ENCODE measurements around the gene EVPLL. TPM values are rescaled to one million over a fixed set of nuclear protein-coding genes. Genes with fewer than 3 reads are reported as not detected.

Gene EVPLL
- total and polyA plus RNA-seq, 2 donors (not counting 1 experiment from before 2014, with no cell fraction given) = not detected

GRCh38 chr17:18379246-18380146 is 1.9 kb downstream of the EVPLL start:
- H3K9ac ChIP-seq (ENCODE audit: low read length) = no peak overlapping the region
- no peak for TF ChIP-seq EZH2 (IDR thresholded peaks at IDR 0.05; ENCODE audit: borderline replicate concordance, insufficient read depth, low read depth, low read length, poor library complexity, severe bottlenecking)
- TF ChIP-seq, protein P1, sequence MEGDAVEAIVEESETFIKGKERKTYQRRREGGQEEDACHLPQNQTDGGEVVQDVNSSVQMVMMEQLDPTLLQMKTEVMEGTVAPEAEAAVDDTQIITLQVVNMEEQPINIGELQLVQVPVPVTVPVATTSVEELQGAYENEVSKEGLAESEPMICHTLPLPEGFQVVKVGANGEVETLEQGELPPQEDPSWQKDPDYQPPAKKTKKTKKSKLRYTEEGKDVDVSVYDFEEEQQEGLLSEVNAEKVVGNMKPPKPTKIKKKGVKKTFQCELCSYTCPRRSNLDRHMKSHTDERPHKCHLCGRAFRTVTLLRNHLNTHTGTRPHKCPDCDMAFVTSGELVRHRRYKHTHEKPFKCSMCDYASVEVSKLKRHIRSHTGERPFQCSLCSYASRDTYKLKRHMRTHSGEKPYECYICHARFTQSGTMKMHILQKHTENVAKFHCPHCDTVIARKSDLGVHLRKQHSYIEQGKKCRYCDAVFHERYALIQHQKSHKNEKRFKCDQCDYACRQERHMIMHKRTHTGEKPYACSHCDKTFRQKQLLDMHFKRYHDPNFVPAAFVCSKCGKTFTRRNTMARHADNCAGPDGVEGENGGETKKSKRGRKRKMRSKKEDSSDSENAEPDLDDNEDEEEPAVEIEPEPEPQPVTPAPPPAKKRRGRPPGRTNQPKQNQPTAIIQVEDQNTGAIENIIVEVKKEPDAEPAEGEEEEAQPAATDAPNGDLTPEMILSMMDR (IDR thresholded peaks at IDR 0.05) = no peak
- H3K36me3 ChIP-seq (replicated peaks in 1 of 2; ENCODE audit: control extremely low read depth in 1 of 2, control insufficient read depth in 1 of 2, extremely low read depth in 1 of 2, insufficient read depth in 2 of 2, low read length in 1 of 2) = no peaks in the 10 kb centered on the region
- H3K27ac ChIP-seq (ENCODE audit: low read length in 2 of 2) = no peak overlapping the region
- H3K27me3 ChIP-seq (replicated peaks in 1 of 4; ENCODE audit: control extremely low read depth in 1 of 4, control insufficient read depth in 3 of 4, insufficient read depth in 4 of 4, low read length in 3 of 4) = peaks cover 0 to 27% (median 5%) of the 10 kb centered on the region in 4 experiments
- Mint-ChIP-seq H3K27me3 (peaks cover 10% of the 10 kb centered on the region), H3K4me1 (peaks cover 9% of the 10 kb centered on the region), H3K27ac (no peak overlapping the region), H3K4me3 (no peak overlapping the region), H3K9me3 (ENCODE audit: insufficient read depth) (no peaks in the 10 kb centered on the region)
- no peak overlapping the region for H2AFZ ChIP-seq (ENCODE audit: insufficient read depth, low read depth, low read length, poor library complexity, severe bottlenecking)
- 96% methylated on average over 12 of the region's 16 CpGs for WGBS (ENCODE audit: insufficient coverage)
- intact Hi-C loops (cut with micrococcal nuclease) = no loop called here
- CTCF ChIA-PET = interaction anchor here (0.5 kb wide), 1 partner anchor 157 kb away, joined by 3 read pairs; no protein-coding TSS in a partner anchor
- no peak overlapping the region for H3K4me3 ChIP-seq (ENCODE audit: control extremely low read depth in 1 of 5, extremely low read depth in 1 of 5, insufficient read depth in 1 of 5, low read depth in 2 of 5, low read length in 4 of 5)
- H3K79me2 ChIP-seq (ENCODE audit: control insufficient read depth, insufficient read depth, low read length) = no peaks in the 10 kb centered on the region
- no peaks in the 10 kb centered on the region for H4K20me1 ChIP-seq (ENCODE audit: control insufficient read depth, insufficient read depth, low read length, poor library complexity, severe bottlenecking)
- peaks cover 0 to 7% (median 4%) of the 10 kb centered on the region in 3 donors for H3K9me3 ChIP-seq (ENCODE audit: control extremely low read depth in 1 of 3, control insufficient read depth in 2 of 3, insufficient read depth in 1 of 3, low read length in 2 of 3)
- ATAC-seq (ENCODE audit: low read depth) (no peak), DNase-seq (no peak)
- POLR2A ChIA-PET = no interaction called here
- no peak overlapping the region for H3K4me2 ChIP-seq (replicated peaks; ENCODE audit: low read depth, low read length, poor library complexity, severe bottlenecking)
- peaks cover 7 to 18% of the 10 kb centered on the region in 2 donors for H3K4me1 ChIP-seq (ENCODE audit: control insufficient read depth in 2 of 2, insufficient read depth in 2 of 2, low read length in 2 of 2)

All from B cell (primary cell).